NOMO-1 treated with DMSO at 0.1 percent for 48 hours (cell line): Measurements from ENCODE around the gene PEX14.
"Not testable (repeated sequence)": the region's sequence is repeated elsewhere in the genome, so short reads cannot be mapped to it uniquely, and the experiment has no call there.

Experiments
- DNase-seq: peaks from one replicate; lab custom pipeline; 2025; ENCODE audit not compliant: unreplicated experiment; lab: John Stamatoyannopoulos, UW

The PEX14 gene

DNA sequence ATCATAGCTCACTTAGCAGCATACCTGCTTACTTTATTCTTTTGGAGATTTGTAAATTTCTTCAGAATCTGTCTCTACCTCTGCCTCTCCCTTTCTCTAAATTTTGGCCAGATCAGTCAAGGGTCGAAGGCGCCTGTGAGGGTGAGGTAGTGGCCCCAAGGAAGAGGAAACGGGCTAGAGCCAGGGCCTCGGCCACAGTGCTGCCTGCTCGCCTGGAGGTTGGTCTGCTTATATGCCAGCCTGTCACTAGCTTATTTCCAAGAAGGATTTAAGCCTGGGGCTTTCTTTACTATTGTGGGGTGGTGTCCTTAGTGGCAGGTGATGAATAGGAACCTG lies 19.6 kb downstream of the PEX14 start:
- DNase-seq, result no peak

GRCh38 chr1:10494754-10495474 lies 20.2 kb downstream of the PEX14 start:
- peak; percentile 84 for DNase-seq

DNA sequence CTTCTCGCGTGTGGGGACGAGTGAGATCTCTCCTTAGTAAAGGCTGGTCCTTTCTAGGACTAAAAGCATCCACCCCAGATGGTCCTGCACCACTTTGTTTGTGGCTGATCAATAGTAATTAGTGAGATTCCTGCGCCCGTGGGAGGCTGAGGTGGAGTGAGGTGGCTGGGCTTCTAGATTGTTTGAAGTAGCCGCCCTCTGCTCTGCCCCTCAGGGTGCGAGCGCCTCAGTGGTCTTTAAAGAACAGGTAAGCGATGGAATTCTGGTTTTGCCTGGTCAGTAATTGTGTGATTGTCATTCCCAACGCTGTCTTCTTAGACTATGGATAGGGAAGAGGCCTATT lies 20.7 kb downstream of the PEX14 start:
- no peak for DNase-seq

DNA sequence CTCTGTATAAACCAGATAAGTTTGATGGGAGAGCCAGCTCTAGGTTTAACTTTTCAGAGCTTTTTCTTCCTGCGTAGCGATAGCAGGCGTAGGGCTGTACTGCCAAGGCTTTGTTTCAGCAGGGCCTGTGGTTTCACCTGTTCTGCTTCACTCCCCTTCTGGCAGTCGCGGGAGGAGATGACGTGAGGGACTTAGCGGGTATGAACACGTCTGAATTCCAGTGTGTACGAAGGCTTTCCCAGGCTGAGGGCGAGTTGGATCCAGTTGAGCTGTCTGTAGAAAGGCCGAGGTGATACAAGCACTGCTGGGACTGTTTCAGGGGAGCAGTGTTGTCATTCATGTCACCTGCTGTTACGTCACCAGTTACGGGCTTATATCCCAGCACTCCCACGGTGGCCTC lies 21.2 kb downstream of the PEX14 start:
- no peak for DNase-seq

DNA sequence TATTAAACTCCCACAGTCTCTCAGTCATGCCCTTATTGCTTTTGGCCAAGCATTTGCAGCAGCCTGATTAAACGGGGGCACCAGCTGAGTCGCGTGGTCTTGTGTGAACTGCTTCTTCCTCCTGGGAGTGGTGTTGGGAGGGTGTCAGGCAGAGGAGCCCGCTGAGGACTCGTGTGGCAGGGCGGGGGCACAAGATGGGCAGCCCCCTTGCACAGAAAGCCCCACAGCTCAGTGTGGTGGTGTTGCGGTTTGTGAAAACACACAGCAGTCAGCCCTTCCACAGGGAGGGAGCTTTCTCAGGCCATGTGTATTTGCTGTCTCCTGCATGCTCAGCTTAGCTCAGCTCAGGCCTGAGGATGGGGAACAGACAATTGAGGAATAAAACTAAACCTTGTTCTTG lies 22.4 kb downstream of the PEX14 start:
- no peak for DNase-seq

DNA sequence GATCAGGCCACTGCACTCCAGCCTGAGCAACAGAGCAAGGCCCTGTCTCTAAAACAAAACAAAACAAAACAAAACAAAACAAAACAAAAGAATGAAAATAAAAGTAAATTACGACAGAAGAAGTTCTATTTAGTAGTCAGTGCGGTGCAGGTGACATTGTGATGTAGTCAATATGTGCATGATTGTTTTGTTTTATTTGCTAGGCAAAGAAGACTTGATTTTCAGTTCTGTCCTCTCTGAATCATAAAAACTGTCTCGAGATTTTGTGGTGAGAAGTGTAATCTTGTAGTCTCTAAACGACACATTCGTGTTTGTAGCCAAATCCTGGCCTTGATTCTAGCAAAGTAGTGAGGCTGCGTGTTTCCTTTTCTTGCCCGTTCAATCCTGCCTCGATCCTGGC lies 23.5 kb downstream of the PEX14 start:
- DNase-seq, result no peak

- no peak for DNase-seq
Observed at GRCh38 chr1:10502206-10502605, 27.5 kb downstream of the PEX14 start.

DNA sequence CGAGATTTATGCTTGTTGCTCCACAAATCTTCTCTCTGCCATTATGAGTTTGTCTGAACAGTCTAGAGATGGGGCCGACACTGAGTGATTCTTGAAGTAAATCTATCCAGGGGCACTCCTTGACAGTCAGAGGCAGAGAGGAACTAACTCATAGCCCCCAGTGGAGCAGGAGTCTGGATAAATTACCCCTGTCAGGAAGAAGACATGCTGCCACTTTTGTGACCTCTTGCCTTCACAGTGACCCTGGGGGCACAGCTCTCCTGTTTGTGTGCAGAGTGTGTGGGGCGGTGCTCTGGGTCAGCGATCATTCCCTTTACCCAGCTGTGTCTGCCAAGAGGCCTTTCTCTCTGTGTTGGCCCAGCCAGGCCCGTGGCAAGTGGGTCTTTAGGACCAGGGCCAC lies 29.5 kb downstream of the PEX14 start:
- no peak for DNase-seq

DNA sequence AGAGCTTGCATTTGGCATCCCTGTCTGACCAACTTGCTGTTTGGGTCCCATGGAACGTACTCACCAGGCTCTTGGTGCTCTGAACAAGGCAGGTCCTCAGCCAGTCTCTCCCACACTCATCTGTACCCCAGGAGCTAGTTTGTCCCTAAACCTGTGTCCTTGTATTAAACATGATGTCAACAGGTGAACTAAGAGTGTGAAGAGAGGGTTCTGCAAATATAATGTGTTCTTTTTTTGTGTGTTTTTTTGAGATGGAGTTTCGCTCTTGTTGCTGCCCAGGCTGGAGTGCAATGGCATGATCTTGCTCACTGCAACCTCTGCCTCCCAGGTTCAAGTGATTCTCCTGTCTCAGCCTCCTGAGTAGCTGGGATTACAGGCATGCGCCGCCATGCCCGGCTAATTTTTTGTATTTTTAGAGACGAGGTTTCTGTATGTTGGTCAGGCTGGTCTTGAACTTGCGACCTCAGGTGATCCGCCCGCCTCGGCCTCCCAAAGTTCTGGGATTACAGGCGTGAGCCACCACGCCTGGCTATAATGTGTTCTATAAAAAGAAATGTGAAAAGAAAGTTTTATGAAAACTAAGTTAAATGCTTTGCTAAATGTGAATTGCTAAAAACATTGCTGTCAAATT lies 31.4 kb downstream of the PEX14 start:
- not testable (repeated sequence) for DNase-seq

DNA sequence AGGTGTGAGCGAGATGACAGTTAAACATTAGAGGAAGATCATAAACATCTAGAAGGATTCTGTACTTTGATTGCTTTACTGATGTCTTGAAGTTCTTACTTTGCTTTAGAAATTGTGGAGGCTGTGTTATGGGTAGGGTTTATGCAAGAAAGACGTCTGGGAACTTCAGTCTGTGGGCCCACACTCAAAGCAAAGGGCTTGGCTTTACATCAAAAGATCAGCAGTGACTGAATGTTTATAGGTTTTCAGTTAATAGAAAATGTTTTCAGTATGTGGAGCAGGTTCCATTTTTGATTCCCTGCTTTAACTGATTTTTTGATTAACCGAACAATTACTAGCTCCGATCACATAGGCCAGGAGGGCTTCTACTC lies 31.9 kb downstream of the PEX14 start:
- no peak for DNase-seq

DNA sequence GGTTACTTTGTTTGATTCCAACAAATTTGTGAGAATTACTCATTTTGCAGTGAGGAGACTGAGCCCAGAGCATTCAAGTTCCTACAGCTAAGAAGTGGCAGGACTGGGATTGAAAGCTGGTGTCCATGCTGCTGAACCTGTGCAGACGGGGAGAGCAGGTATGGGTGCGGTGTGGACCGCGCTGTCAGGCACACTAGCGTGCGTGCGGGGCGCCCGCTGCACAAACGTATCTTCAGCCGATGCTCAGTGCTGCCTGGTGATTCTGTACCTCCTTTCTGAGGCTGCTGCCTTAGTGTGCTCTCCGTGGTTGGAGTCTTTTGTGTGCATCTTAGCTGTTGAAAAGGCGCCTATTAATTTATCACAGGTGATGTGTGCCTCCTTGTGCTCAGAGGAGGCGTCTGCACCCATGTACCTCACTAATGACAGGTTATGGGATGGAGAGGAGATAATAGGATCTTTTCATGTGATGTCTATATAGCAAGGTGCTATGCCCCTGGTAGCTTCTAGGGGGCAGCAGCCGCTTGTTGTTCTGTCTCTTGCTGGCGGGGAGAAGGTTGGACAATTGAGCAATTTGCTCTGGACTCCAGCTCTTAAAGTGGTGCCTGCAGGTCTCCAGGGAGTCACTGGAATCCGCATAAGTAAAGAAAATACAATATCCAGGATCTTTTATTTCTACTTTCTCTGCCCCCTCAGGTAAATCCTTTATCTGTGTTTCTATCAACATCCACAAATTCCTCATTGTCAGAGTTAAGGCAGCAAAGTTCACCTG lies 32.5 kb downstream of the PEX14 start:
- peak; percentile 73 for DNase-seq

GRCh38 chr1:10508511-10508951 lies 33.8 kb downstream of the PEX14 start:
- DNase-seq, result no peak

DNA sequence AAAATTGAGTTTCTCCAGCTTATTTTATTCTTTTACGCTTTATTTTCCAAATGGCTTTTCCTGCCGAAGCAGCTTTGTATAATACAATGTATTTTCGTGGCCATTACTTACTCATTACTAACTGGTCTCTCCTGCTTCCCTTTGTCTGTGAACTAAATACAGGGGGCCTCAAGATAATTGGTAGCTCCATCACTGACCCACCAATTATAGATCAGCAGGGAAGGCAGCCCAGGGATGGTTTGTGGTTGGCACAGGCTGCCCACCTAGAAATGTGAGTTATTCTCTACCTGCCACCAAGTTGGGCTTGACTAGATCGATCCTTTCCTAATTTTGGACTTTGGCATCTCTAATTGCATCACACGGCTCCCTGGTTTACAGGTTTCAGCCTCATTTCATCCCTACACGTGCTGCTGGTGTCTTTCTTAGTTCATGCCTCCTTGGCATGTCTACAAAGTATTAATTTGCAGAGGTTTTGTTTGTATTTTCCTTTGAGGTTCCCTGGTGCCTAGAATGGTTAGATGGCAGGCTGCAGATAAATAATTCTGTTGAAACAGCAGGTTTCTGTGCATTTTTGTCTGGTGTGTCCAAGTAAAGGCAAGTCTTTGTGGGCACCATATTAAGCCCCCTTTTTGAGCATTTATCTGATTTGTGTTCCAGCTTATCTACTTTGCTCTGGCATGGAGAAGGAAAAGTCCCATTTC lies 35.2 kb downstream of the PEX14 start:
- no peak for DNase-seq

- DNase-seq, result peak; percentile 82
Observed at GRCh38 chr1:10510520-10511493, 36.1 kb downstream of the PEX14 start.

DNA sequence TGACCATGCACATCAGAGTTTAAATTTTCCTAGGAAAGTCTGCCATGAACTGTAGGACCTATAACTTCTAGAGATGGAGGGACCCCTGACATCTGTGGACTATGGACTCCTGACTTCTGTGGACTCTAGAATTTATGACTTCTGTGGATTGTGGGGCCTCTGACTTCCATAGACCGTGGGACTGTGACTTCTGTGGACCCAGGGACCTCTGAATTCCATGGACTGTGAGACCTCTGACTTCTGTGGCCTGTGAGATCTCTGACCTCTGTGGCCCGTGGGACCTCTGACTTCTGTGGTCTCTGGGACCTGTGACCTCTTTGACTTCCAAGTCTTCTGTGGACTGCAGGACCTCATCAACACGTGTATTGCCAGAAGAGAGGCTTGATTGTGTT lies 36.7 kb downstream of the PEX14 start:
- no peak for DNase-seq

GRCh38 chr1:10513199-10513598 lies 38.4 kb downstream of the PEX14 start:
- DNase-seq, result no peak

DNA sequence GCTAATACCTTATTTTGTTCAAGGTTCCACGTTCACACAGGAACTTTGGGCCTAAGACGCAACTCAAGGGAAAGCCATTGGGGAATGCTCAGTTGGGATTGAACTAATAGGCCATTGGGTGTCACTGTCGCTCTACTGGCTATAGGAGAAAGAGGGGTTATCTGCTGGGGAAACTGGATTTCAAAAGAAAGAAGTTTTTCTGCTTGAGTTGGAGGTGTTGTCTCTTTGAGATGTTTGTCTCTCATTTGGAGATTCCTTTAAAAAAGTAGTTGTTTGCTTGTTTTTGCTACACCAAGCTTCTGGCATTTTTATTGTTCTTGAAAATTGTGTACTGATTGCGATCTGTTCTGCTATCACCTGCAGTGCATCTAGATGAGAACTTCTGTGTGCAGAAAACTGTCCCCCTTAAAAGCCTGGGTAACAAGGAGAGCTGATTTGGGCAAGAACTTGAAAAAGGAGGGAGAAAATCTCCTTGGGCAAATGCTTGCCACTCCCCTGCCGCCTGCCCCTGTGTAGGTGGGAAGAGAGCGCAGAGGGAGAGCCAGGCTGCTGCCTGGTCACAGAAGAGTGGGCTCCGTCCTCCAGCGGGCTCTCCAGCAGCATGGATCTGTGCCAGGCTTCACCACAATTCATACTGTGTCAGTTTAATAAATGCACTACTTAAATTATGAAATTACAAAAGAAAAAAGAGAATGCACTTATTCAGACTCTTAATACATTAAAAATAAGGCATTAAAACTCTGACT lies 39.9 kb downstream of the PEX14 start:
- DNase-seq, result peak; percentile 3

DNA sequence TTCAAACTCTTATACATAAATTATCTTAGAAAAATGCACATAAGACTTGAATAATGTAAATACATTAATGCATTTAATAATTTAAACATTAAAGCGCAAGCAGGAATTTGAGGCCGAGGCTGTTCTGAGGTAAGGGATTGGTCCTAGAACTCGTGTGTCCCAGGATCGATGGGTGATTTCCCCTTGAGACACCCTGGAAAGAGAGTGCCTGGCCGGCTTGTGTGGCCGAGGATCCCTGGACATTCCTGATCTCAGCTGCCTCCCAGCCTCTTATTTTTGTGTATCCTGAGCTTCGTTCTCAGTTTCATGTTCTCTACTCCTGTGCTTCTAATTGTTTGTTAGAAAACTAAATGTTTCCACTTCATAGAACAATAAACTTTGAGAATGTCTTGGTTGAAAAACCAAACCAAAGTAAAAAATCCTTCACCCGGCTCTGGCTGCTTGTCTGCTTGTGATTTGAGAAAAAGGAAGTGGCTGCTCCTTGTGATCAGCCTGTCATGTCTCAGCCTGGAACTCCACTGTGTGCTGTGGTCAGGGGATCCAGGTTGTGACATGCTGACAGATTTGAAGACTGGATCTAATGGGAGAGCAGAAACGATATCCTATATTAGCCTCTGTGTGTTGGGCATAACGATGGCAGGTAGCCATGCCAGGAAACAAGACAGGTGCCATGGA lies 40.7 kb downstream of the PEX14 start:
- DNase-seq, result peak; percentile 76

DNA sequence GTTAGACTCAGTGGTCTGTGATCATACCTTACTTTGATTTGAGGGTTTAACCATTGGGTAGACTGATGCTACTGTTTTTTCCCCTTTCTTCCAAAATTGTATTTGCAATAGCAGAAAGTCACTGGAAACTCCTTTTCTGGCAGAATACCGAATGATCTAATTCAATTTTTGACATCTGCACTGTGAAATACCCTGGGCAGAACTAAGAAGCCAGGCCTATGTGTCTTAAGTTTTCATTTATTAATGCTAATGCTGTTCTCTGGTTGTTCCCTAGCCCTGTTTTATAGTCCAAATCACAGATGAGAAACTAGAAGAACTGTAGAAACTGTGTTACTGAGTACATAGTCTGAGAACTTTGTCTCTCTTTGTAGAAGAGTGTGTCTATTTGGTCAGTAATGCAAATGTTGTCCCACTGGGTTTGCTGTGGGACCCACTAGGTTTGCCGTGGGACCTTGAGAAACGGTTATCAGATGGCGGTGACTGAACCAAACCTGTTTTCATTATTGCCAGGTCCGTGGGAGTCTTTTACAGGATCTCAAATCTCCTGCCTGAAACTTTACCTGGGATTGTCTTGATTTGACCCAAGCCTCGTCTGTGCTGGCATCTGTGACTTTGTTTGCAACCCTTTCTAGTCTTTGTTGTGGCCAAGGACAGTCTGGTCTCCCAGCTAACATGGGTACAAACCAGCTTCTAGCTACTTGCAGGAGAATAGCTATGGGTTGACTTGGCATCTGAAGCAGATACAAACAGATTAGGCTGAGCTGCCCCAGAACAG lies 41.4 kb downstream of the PEX14 start:
- DNase-seq, result no peak
